B cell (primary cell): ENCODE measurements around the gene CTCF. TPM values are rescaled to one million over a fixed set of nuclear protein-coding genes. Genes with fewer than 3 reads are reported as not detected.

Experiments used
- ATAC-seq: fragments of 200-7000 bp; cut with Tn5 transposase; one replicate; pipeline ENCODE4 v1.10.0; 2021; ENCODE audit warnings: low read depth, mild to moderate bottlenecking, moderate number of reproducible peaks, moderate library complexity
- CTCF ChIA-PET: fragments of 350-600 bp; sonication (Branson Sonifier 250); formaldehyde crosslinking; loops from one replicate; lab custom pipeline; 2021; ENCODE audit warnings: antibody characterized with exemption, inconsistent platforms; lab: Charles Lee
- POLR2A ChIA-PET: fragments of 350-600 bp; sonication (Branson Sonifier 250); formaldehyde crosslinking; loops from one replicate; lab custom pipeline; 2021; ENCODE audit warnings: antibody characterized with exemption; lab: Charles Lee
- DNase-seq: peaks from one replicate; pipeline ENCODE4 v3.0.0; 2013
- H2AFZ ChIP-seq: 2 replicates; pipeline ENCODE4 v1.6.1; 2012; ENCODE audit warnings: mild to moderate bottlenecking, low read depth, low read length; ENCODE audit not compliant: insufficient read depth, poor library complexity, severe bottlenecking
- H3K27ac ChIP-seq, 2 donors: 1 replicate in 1 of 2; 2 replicates in 1 of 2; pipeline ENCODE4 v1.5.1; 2012 to 2013; ENCODE audit warnings: low read length in 2 of 2, mild to moderate bottlenecking in 2 of 2, moderate library complexity in 1 of 2
- H3K27me3 ChIP-seq, 4 experiments: fragments of 200-600 bp in 1 of 4; sonication (generic) in 1 of 4; replicated peaks in 1 of 4; 1 replicate in 2 of 4; 2 replicates in 2 of 4; pipeline versions ENCODE4 v1.6.1 to v1.7.0; 2013 to 2016; ENCODE audit warnings: low read length in 3 of 4, mild to moderate bottlenecking in 2 of 4, mixed read lengths in 1 of 4, moderate library complexity in 1 of 4; ENCODE audit not compliant: insufficient read depth in 4 of 4, control insufficient read depth in 3 of 4; ENCODE audit errors: control extremely low read depth in 1 of 4
- H3K36me3 ChIP-seq, 2 experiments: replicated peaks in 1 of 2; 1 replicate in 1 of 2; 2 replicates in 1 of 2; pipeline versions ENCODE4 v1.6.1 to v1.7.1; 2013; ENCODE audit warnings: low read length in 1 of 2; ENCODE audit not compliant: insufficient read depth in 2 of 2, control insufficient read depth in 1 of 2; ENCODE audit errors: control extremely low read depth in 1 of 2, extremely low read depth in 1 of 2
- H3K4me1 ChIP-seq, 2 donors: fragments of 200-600 bp in 1 of 2; sonication (generic) in 1 of 2; 1 replicate in 1 of 2; 2 replicates in 1 of 2; pipeline versions ENCODE4 v1.5.1 to v1.6.1; 2013 to 2017; ENCODE audit warnings: low read length in 2 of 2; ENCODE audit not compliant: control insufficient read depth in 2 of 2, insufficient read depth in 2 of 2
- H3K4me2 ChIP-seq: replicated peaks from 2 replicates; pipeline ENCODE3; 2012; ENCODE audit warnings: mild to moderate bottlenecking, low read depth, low read length; ENCODE audit not compliant: poor library complexity, severe bottlenecking
- H3K4me3 ChIP-seq, 5 experiments: fragments of 200-600 bp in 1 of 5; sonication (generic) in 1 of 5; 1 replicate in 3 of 5; 2 replicates in 2 of 5; pipeline versions ENCODE4 v1.5.1 to v1.7.0; 2011 to 2016; ENCODE audit warnings: low read length in 4 of 5, mild to moderate bottlenecking in 4 of 5, low read depth in 2 of 5, control low read depth in 1 of 5, moderate library complexity in 1 of 5; ENCODE audit not compliant: insufficient read depth in 1 of 5; ENCODE audit errors: control extremely low read depth in 1 of 5, extremely low read depth in 1 of 5
- H3K79me2 ChIP-seq: fragments of 200-600 bp; sonication (generic); one replicate; pipeline ENCODE4 v1.6.0; 2016; ENCODE audit warnings: low read length; ENCODE audit not compliant: control insufficient read depth, insufficient read depth
- H3K9ac ChIP-seq: fragments of 200-600 bp; sonication (generic); 2 replicates; pipeline ENCODE4 v1.6.1; 2017; ENCODE audit warnings: mild to moderate bottlenecking, low read length, moderate library complexity
- H3K9me3 ChIP-seq, 3 donors: one replicate each; pipeline versions ENCODE4 v1.6.1 to v1.7.1; 2013; ENCODE audit warnings: low read length in 2 of 3; ENCODE audit not compliant: control insufficient read depth in 2 of 3, insufficient read depth in 1 of 3; ENCODE audit errors: control extremely low read depth in 1 of 3
- H4K20me1 ChIP-seq: 2 replicates; pipeline ENCODE4 v1.6.0; 2012; ENCODE audit warnings: mild to moderate bottlenecking, low read length; ENCODE audit not compliant: insufficient read depth, control insufficient read depth, poor library complexity, severe bottlenecking
- H3K27ac Mint-ChIP-seq: one replicate; pipeline ENCODE4 v1.8.0; 2021; ENCODE audit warnings: mixed read lengths
- H3K27me3 Mint-ChIP-seq: one replicate; pipeline ENCODE4 v1.8.0; 2021; ENCODE audit warnings: mixed read lengths
- H3K4me1 Mint-ChIP-seq: one replicate; pipeline ENCODE4 v1.8.0; 2021; ENCODE audit warnings: mixed read lengths
- H3K4me3 Mint-ChIP-seq: one replicate; pipeline ENCODE4 v1.8.0; 2021; ENCODE audit warnings: mixed read lengths
- H3K9me3 Mint-ChIP-seq: one replicate; pipeline ENCODE4 v1.8.0; 2022; ENCODE audit warnings: mixed read lengths; ENCODE audit not compliant: insufficient read depth
- CTCF ChIP-seq: fragments of 200-600 bp; IDR thresholded peaks from one replicate; pipeline ENCODE4 v1.8.0; 2022; ENCODE audit warnings: antibody characterized with exemption, mild to moderate bottlenecking
- EZH2 ChIP-seq: IDR thresholded peaks from 2 replicates; pipeline ENCODE4 v1.6.1; 2012; ENCODE audit warnings: borderline replicate concordance, low read depth, mild to moderate bottlenecking, moderate library complexity, low read length; ENCODE audit not compliant: insufficient read depth, poor library complexity, severe bottlenecking
- WGBS: methylation state at CpG from one replicate; pipeline ENCODE4 v1.1.5; 2013; ENCODE audit warnings: missing lambda C conversion rate; ENCODE audit not compliant: insufficient coverage; 5-methylcytosine and 5-hydroxymethylcytosine counted together
- intact Hi-C: fragments of 100-400 bp; cut with micrococcal nuclease; formaldehyde crosslinking; loops from one replicate; pipeline ENCODE4 v1.10.0; 2022
- polyA plus RNA-seq: library from polyadenylated mRNA; depleted of rRNA; stranded (reverse); fragments of >200 nt; gene quantifications from 2 replicates; pipeline ENCODE4 v1.2.3, GENCODE V29; 2012
- total RNA-seq, 2 donors: library from RNA; stranded (reverse); fragments of 120-200 nt in 1 of 2; gene quantifications; 1 replicate in 1 of 2; 2 replicates in 1 of 2; pipeline versions ENCODE4 v1.2.3 to v1.2.4, GENCODE V29; 2013 to 2022

The CTCF gene
- total and polyA plus RNA-seq, 2 donors (not counting 1 experiment from before 2014, with no cell fraction given), result 42.7 to 78.4 TPM

GRCh38 chr16:67593701-67594100 lies 31.4 kb downstream of the CTCF start:
- DNase-seq, result no peak
- POLR2A ChIA-PET, result no interaction called here
- no peak overlapping the region for H3K4me3 Mint-ChIP-seq
- Histone ChIP-seq H3K27me3 (no peaks in the 10 kb centered on the region), H3K9me3 (no peaks in the 10 kb centered on the region), H3K9ac (no peak overlapping the region), H3K4me2 (no peak overlapping the region), H3K79me2 (peaks cover 56% of the 10 kb centered on the region), H2AFZ (no peak overlapping the region), H3K27ac (peak overlapping the region in 1 of 2 donors; percentile 20), H3K36me3 (peaks cover 2 to 20% of the 10 kb centered on the region in 2 experiments), H4K20me1 (peaks cover 59% of the 10 kb centered on the region), H3K4me1 (no peaks in the 10 kb centered on the region), H3K4me3 (no peak overlapping the region)
- H3K27me3 Mint-ChIP-seq, result no peaks in the 10 kb centered on the region
- ATAC-seq, result no peak
- H3K4me1 Mint-ChIP-seq, result peaks cover 21% of the 10 kb centered on the region
- H3K27ac Mint-ChIP-seq, result no peak overlapping the region
- H3K9me3 Mint-ChIP-seq, result no peaks in the 10 kb centered on the region
- TF ChIP-seq EZH2 (no peak), CTCF (no peak)
- CTCF ChIA-PET, result interaction anchor here (1.1 to 1.6 kb wide), 3 partner anchors 11 to 46 kb away, joined by 3 read pairs; no protein-coding TSS in a partner anchor
- intact Hi-C loops, result no loop called here

GRCh38 chr16:67594256-67594915 lies 32.1 kb downstream of the CTCF start:
- no peaks in the 10 kb centered on the region for H3K27me3 ChIP-seq
- intact Hi-C loops, result no loop called here
- no peak overlapping the region for H2AFZ ChIP-seq
- H3K4me1 Mint-ChIP-seq, result peaks cover 22% of the 10 kb centered on the region
- ATAC-seq, result no peak
- no peak for DNase-seq
- H3K27ac ChIP-seq, result peak overlapping the region in 1 of 2 donors; percentile 9
- H3K9me3 ChIP-seq, result no peaks in the 10 kb centered on the region
- 100% methylated on average over 1 of the region's 5 CpGs for WGBS
- H3K27me3 Mint-ChIP-seq, result no peaks in the 10 kb centered on the region
- H4K20me1 ChIP-seq, result peaks cover 65% of the 10 kb centered on the region
- H3K4me1 ChIP-seq, result no peaks in the 10 kb centered on the region
- peak overlapping the region; percentile 23 for H3K27ac Mint-ChIP-seq
- no peak overlapping the region for H3K4me2 ChIP-seq
- ChIA-PET POLR2A (no interaction called here), CTCF (interaction anchor here (0.6 to 1.6 kb wide), 6 partner anchors 10 to 74 kb away, joined by 3 to 4 read pairs (median 3); no protein-coding TSS in a partner anchor)
- no peak overlapping the region for H3K4me3 ChIP-seq
- TF ChIP-seq CTCF (no peak), EZH2 (no peak)
- H3K9me3 Mint-ChIP-seq, result no peaks in the 10 kb centered on the region
- H3K36me3 ChIP-seq, result peaks cover 2 to 19% of the 10 kb centered on the region in 2 experiments
- H3K79me2 ChIP-seq, result peaks cover 63% of the 10 kb centered on the region
- no peak overlapping the region for H3K4me3 Mint-ChIP-seq
- no peak overlapping the region for H3K9ac ChIP-seq
